GM19099 (cell line): ENCODE results near the gene CYP4F3.

Experiments used
- POLR2A ChIP-seq: IDR thresholded peaks from 3 replicates; pipeline ENCODE4 v1.6.1; 2011; ENCODE audit warnings: low read depth; ENCODE audit not compliant: insufficient read length; ENCODE audit errors: extremely low read depth

CYP4F3 gene

GRCh38 chr19:15640294-15640903 is at the start of gene CYP4F3:
Gene CYP4F3 (plus strand): TSS chr19:15640897. CDS start chr19:15641416, 519 bp downstream.
- TF ChIP-seq POLR2A: no peak

- TF ChIP-seq POLR2A: no peak
Observed at GRCh38 chr19:15591796-15592195, 48.9 kb upstream of the CYP4F3 start.

GRCh38 chr19:15595069-15595468 is 45.6 kb upstream of the CYP4F3 start:
- TF ChIP-seq POLR2A: no peak

GRCh38 chr19:15609261-15609660 is 31.4 kb upstream of the CYP4F3 start:
- TF ChIP-seq POLR2A: no peak

- no peak for TF ChIP-seq POLR2A
Observed at GRCh38 chr19:15612342-15612741, 28.4 kb upstream of the CYP4F3 start.

GRCh38 chr19:15613338-15613737 is 27.4 kb upstream of the CYP4F3 start:
- no peak for TF ChIP-seq POLR2A

GRCh38 chr19:15614507-15615379 is 26.0 kb upstream of the CYP4F3 start, which contains the start of gene CYP4F8:
Gene CYP4F8 (plus strand): TSS chr19:15615218. CDS start chr19:15615617, 399 bp downstream.
- no peak for TF ChIP-seq POLR2A

- TF ChIP-seq POLR2A: no peak
Observed at GRCh38 chr19:15615526-15615925, 25.2 kb upstream of the CYP4F3 start.

GRCh38 chr19:15616183-15616582 is 24.5 kb upstream of the CYP4F3 start:
- no peak for TF ChIP-seq POLR2A

- TF ChIP-seq POLR2A: no peak
Observed at GRCh38 chr19:15616627-15617270, 23.9 kb upstream of the CYP4F3 start.

- no peak for TF ChIP-seq POLR2A
Observed at GRCh38 chr19:15618321-15618720, 22.4 kb upstream of the CYP4F3 start.

- TF ChIP-seq POLR2A: no peak
Observed at GRCh38 chr19:15621801-15622200, 18.9 kb upstream of the CYP4F3 start.

GRCh38 chr19:15622991-15623390 is 17.7 kb upstream of the CYP4F3 start:
- no peak for TF ChIP-seq POLR2A

- TF ChIP-seq POLR2A: no peak
Observed at GRCh38 chr19:15623711-15624318, 16.9 kb upstream of the CYP4F3 start.
